Measurements from ENCODE around the gene WLS. TPM values are rescaled to one million over a fixed set of nuclear protein-coding genes. Genes with fewer than 3 reads are reported as not detected.
"Not testable (repeated sequence)": the region's sequence is repeated elsewhere in the genome, so short reads cannot be mapped to it uniquely, and the experiment has no call there.

Gene WLS
- total RNA-seq, 1 experiment from 2014 or later: 326 TPM

GRCh38 chr1:68174738-68175113 lies 57.6 kb downstream of the WLS start:
- in situ Hi-C loops (cut with HindIII; ENCODE audit: low sequenced_read_pairs): no loop called here
- no peak for DNase-seq (ENCODE audit: low spot score)

- in situ Hi-C loops (cut with HindIII; ENCODE audit: low sequenced_read_pairs): no loop called here
- DNase-seq (ENCODE audit: low spot score): no peak
Measured at GRCh38 chr1:68173936-68174737, 58.2 kb downstream of the WLS start.

- no peak for DNase-seq (ENCODE audit: low spot score)
- in situ Hi-C loops (cut with HindIII; ENCODE audit: low sequenced_read_pairs): no loop called here
Measured at GRCh38 chr1:68173283-68173935, 58.9 kb downstream of the WLS start.

- DNase-seq (ENCODE audit: low spot score); in situ Hi-C loops (cut with HindIII; ENCODE audit: low sequenced_read_pairs): not testable (repeated sequence)
Measured at GRCh38 chr1:68171795-68172194, 60.5 kb downstream of the WLS start.

- in situ Hi-C loops (cut with HindIII; ENCODE audit: low sequenced_read_pairs): no loop called here
Measured at GRCh38 chr1:68168545-68169171, 63.7 kb downstream of the WLS start.

GRCh38 chr1:68167211-68167610 lies 65.1 kb downstream of the WLS start:
- in situ Hi-C loops (cut with HindIII; ENCODE audit: low sequenced_read_pairs): no loop called here
- DNase-seq (ENCODE audit: low spot score): no peak

More at GRCh38 chr1:68168545-68169171, 63.7 kb downstream of the WLS start:
- no peak for DNase-seq (ENCODE audit: low spot score)

GRCh38 chr1:68166348-68166747 lies 66.0 kb downstream of the WLS start:
- in situ Hi-C loops (cut with HindIII; ENCODE audit: low sequenced_read_pairs): no loop called here
- DNase-seq (ENCODE audit: low spot score): no peak

- no peak for DNase-seq (ENCODE audit: low spot score)
- in situ Hi-C loops (cut with HindIII; ENCODE audit: low sequenced_read_pairs): no loop called here
Measured at GRCh38 chr1:68165665-68166064, 66.7 kb downstream of the WLS start.

- no peak for DNase-seq (ENCODE audit: low spot score)
- in situ Hi-C loops (cut with HindIII; ENCODE audit: low sequenced_read_pairs): no loop called here
Measured at GRCh38 chr1:68164918-68165317, 67.4 kb downstream of the WLS start.

- in situ Hi-C loops (cut with HindIII; ENCODE audit: low sequenced_read_pairs): no loop called here
- DNase-seq (ENCODE audit: low spot score): no peak
Measured at GRCh38 chr1:68163220-68163619, 69.1 kb downstream of the WLS start.

- no peak for DNase-seq (ENCODE audit: low spot score)
- in situ Hi-C loops (cut with HindIII; ENCODE audit: low sequenced_read_pairs): no loop called here
Measured at GRCh38 chr1:68162761-68163160, 69.6 kb downstream of the WLS start.

- in situ Hi-C loops (cut with HindIII; ENCODE audit: low sequenced_read_pairs); DNase-seq (ENCODE audit: low spot score): not testable (repeated sequence)
Measured at GRCh38 chr1:68161672-68162071, 70.7 kb downstream of the WLS start.

GRCh38 chr1:68160935-68161334 lies 71.4 kb downstream of the WLS start:
- in situ Hi-C loops (cut with HindIII; ENCODE audit: low sequenced_read_pairs); DNase-seq (ENCODE audit: low spot score): not testable (repeated sequence)

- in situ Hi-C loops (cut with HindIII; ENCODE audit: low sequenced_read_pairs): no loop called here
Measured at GRCh38 chr1:68160021-68160420, 72.3 kb downstream of the WLS start.

GRCh38 chr1:68158837-68159236 lies 73.5 kb downstream of the WLS start:
- no peak for DNase-seq (ENCODE audit: low spot score)
- in situ Hi-C loops (cut with HindIII; ENCODE audit: low sequenced_read_pairs): no loop called here

More at GRCh38 chr1:68160021-68160420, 72.3 kb downstream of the WLS start:
- no peak for DNase-seq (ENCODE audit: low spot score)

- in situ Hi-C loops (cut with HindIII; ENCODE audit: low sequenced_read_pairs): no loop called here
- DNase-seq (ENCODE audit: low spot score): no peak
Measured at GRCh38 chr1:68157416-68157815, 74.9 kb downstream of the WLS start.

- in situ Hi-C loops (cut with HindIII; ENCODE audit: low sequenced_read_pairs): no loop called here
- DNase-seq (ENCODE audit: low spot score): no peak
Measured at GRCh38 chr1:68151690-68152089, 80.6 kb downstream of the WLS start.

GRCh38 chr1:68149907-68150306 lies 82.4 kb downstream of the WLS start:
- in situ Hi-C loops (cut with HindIII; ENCODE audit: low sequenced_read_pairs): no loop called here
- DNase-seq (ENCODE audit: low spot score): peak; percentile 20

GRCh38 chr1:68149110-68149798 lies 83.1 kb downstream of the WLS start:
- DNase-seq (ENCODE audit: low spot score): peak; percentile 67
- in situ Hi-C loops (cut with HindIII; ENCODE audit: low sequenced_read_pairs): no loop called here

GRCh38 chr1:68148631-68149030 lies 83.7 kb downstream of the WLS start:
- no peak for DNase-seq (ENCODE audit: low spot score)

More at GRCh38 chr1:68148631-68149030, 83.7 kb downstream of the WLS start:
- in situ Hi-C loops (cut with HindIII; ENCODE audit: low sequenced_read_pairs): no loop called here
